HL-60 (cell line): ENCODE data around the gene PGLYRP2.

Experiments used
- DNase-seq, 2 experiments: peaks; one replicate each; pipeline ENCODE4 v3.0.0-alpha.2; 2010 to 2020; ENCODE audit warnings: low read depth in 1 of 2, low spot score in 1 of 2
- H3K27ac ChIP-seq: fragments of 250-450 bp; sonication (Bioruptor Pico); replicated peaks from 2 replicates; pipeline ENCODE4 v1.5.1; 2020; ENCODE audit warnings: mild to moderate bottlenecking, moderate library complexity
- H3K27me3 ChIP-seq: fragments of 250-450 bp; sonication (Bioruptor Pico); 2 replicates; pipeline ENCODE4 v1.5.1; 2021; ENCODE audit warnings: mild to moderate bottlenecking, moderate library complexity; ENCODE audit not compliant: insufficient read depth, poor library complexity, severe bottlenecking
- H3K4me3 ChIP-seq: replicated peaks from 2 replicates; pipeline ENCODE4 v1.5.1; 2011; ENCODE audit warnings: mild to moderate bottlenecking, control low read depth, low read length; ENCODE audit not compliant: insufficient read depth
- GABPA ChIP-seq: IDR thresholded peaks from 2 replicates; pipeline ENCODE4 v1.6.1; 2012; ENCODE audit warnings: low read depth
- POLR2AphosphoS5 ChIP-seq: IDR thresholded peaks from 2 replicates; pipeline ENCODE4 v1.6.1; 2012; ENCODE audit warnings: low read depth
- SPI1 ChIP-seq: IDR thresholded peaks from 2 replicates; pipeline ENCODE4 v1.6.1; 2012; ENCODE audit warnings: low read depth, mild to moderate bottlenecking, borderline replicate concordance
- TF ChIP-seq, protein P1 (sequence below): IDR thresholded peaks from one replicate; pipeline ENCODE4 v1.5.1; 2011; ENCODE audit warnings: low read length, control low read depth, inconsistent platforms; ENCODE audit not compliant: insufficient read depth
- TF ChIP-seq, protein P2 (sequence below): IDR thresholded peaks from 2 replicates; pipeline ENCODE4 v1.6.1; 2012; ENCODE audit warnings: low read depth; ENCODE audit not compliant: insufficient replicate concordance

Gene PGLYRP2

DNA sequence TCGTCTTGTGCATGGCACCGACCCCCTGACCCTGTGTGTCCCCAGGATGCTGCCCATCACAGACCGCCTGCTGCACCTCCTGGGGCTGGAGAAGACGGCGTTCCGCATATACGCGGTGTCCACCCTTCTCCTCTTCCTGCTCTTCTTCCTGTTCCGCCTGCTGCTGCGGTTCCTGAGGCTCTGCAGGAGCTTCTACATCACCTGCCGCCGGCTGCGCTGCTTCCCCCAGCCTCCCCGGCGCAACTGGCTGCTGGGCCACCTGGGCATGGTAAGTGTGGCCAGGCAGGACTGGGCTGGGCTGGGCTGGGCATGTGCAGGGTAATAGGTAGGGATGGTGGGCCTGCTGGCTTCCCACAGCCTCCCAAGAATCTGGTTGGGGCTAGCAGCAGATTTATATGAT, 46.0 kb upstream of the PGLYRP2 start:
- H3K27me3 ChIP-seq = peaks cover 5% of the 10 kb centered on the region
- TF ChIP-seq GABPA (no peak), POLR2AphosphoS5 (no peak), SPI1 (no peak)
- TF ChIP-seq, protein P1, sequence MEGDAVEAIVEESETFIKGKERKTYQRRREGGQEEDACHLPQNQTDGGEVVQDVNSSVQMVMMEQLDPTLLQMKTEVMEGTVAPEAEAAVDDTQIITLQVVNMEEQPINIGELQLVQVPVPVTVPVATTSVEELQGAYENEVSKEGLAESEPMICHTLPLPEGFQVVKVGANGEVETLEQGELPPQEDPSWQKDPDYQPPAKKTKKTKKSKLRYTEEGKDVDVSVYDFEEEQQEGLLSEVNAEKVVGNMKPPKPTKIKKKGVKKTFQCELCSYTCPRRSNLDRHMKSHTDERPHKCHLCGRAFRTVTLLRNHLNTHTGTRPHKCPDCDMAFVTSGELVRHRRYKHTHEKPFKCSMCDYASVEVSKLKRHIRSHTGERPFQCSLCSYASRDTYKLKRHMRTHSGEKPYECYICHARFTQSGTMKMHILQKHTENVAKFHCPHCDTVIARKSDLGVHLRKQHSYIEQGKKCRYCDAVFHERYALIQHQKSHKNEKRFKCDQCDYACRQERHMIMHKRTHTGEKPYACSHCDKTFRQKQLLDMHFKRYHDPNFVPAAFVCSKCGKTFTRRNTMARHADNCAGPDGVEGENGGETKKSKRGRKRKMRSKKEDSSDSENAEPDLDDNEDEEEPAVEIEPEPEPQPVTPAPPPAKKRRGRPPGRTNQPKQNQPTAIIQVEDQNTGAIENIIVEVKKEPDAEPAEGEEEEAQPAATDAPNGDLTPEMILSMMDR = no peak
- TF ChIP-seq, protein P2, sequence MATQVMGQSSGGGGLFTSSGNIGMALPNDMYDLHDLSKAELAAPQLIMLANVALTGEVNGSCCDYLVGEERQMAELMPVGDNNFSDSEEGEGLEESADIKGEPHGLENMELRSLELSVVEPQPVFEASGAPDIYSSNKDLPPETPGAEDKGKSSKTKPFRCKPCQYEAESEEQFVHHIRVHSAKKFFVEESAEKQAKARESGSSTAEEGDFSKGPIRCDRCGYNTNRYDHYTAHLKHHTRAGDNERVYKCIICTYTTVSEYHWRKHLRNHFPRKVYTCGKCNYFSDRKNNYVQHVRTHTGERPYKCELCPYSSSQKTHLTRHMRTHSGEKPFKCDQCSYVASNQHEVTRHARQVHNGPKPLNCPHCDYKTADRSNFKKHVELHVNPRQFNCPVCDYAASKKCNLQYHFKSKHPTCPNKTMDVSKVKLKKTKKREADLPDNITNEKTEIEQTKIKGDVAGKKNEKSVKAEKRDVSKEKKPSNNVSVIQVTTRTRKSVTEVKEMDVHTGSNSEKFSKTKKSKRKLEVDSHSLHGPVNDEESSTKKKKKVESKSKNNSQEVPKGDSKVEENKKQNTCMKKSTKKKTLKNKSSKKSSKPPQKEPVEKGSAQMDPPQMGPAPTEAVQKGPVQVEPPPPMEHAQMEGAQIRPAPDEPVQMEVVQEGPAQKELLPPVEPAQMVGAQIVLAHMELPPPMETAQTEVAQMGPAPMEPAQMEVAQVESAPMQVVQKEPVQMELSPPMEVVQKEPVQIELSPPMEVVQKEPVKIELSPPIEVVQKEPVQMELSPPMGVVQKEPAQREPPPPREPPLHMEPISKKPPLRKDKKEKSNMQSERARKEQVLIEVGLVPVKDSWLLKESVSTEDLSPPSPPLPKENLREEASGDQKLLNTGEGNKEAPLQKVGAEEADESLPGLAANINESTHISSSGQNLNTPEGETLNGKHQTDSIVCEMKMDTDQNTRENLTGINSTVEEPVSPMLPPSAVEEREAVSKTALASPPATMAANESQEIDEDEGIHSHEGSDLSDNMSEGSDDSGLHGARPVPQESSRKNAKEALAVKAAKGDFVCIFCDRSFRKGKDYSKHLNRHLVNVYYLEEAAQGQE = no peak
- peak in 1 of 2 experiments; percentile 34 for DNase-seq
- H3K27ac ChIP-seq = no peak overlapping the region
- no peak overlapping the region for H3K4me3 ChIP-seq

DNA sequence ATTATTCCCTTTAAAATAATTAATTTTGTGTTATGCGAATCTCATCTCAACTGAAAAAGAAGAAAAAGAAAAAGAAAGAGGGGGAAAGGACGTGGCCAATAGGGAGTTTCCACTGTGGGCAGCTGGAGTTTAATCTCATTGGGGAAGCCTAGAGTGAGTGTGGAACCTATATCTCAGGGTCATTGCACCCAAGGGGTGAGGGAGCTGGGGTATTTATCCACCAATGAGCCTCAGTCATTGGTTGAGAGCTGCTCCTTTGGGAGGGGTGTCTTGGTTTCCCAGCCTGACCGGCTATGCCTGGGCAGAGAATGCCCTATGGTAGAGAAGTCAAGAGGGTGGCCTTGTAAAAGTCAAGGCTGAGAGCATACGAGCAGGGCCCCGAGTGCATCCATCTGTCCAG, 45.5 kb upstream of the PGLYRP2 start:
- Histone ChIP-seq H3K27me3 (peaks cover 5% of the 10 kb centered on the region), H3K4me3 (no peak overlapping the region), H3K27ac (no peak overlapping the region)
- TF ChIP-seq, protein P2 = no peak
- TF ChIP-seq SPI1 = no peak
- no peak for TF ChIP-seq GABPA
- TF ChIP-seq, protein P1 = no peak
- no peak for TF ChIP-seq POLR2AphosphoS5
- no peak for DNase-seq

DNA sequence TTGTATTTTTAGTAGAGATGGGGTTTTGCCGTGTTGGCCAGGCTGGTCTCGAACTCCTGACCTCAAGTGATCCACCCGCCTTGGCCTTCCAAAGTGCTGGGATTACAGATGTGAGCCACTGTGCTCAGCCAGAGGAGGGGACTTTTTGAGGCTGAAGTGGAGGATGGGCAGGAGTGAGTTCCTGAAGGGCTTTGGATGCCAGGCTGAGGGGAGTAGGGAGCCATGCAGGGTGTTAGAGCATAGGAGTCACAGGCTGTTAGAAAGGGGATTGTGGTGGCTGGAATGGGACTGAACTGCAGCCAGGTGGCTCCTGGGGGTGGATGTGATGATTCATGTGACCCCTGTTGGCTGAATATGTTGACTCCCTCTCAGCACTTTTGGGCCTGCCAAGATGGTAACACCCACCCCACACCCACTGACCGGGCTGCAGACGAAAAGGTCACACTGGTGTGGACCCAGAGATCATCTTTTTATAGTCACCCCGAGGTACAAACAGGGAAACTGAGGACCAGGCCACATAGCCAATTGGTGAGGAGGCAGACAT, 40.2 kb upstream of the PGLYRP2 start:
- H3K27ac ChIP-seq = no peak overlapping the region
- TF ChIP-seq, protein P1 = no peak
- TF ChIP-seq GABPA (no peak), POLR2AphosphoS5 (no peak), SPI1 (no peak)
- TF ChIP-seq, protein P2 = no peak
- DNase-seq = no peak
- H3K4me3 ChIP-seq = no peak overlapping the region
- peaks cover 2% of the 10 kb centered on the region for H3K27me3 ChIP-seq
